ENCODE measurements around the gene BABAM2.

- TF ChIP-seq CTCF (conservative IDR thresholded peaks at IDR 0.05; ENCODE audit: low read depth, low read length) = no peak
- no peak for TF ChIP-seq EZH2 (IDR thresholded peaks at IDR 0.05; ENCODE audit: low read length, unreplicated experiment)
These were observed 205.9 kb downstream of the BABAM2 start for GRCh38 chr2:28096421-28096820.

All from PC-3 (cell line).